GM15510 (cell line): ENCODE results near the gene MYO7A.

Source experiments
- POLR2A ChIP-seq: IDR thresholded peaks from 3 replicates; pipeline ENCODE4 v1.6.1; 2011; ENCODE audit warnings: borderline replicate concordance; ENCODE audit not compliant: insufficient read length; ENCODE audit errors: extremely low read depth

The MYO7A gene

DNA sequence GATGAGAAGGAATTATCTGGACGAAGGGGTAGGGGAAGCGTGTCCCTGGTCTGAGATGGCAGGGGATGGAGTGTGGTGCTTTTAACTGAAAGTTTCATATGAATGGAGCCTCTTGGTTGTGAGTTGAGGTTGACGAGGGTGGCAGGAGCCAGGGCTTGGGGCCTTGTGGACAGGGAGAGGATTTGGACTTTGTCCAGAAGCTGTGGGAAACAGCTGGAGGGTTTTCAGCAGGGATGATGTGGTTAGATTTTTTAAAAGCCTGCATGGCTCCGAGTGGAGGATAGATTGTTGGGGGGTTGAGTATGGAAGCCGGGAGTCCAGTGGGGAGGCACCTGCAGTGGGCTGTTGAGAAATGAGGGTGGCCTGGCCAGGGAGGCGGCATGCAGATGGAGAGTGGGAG lies 24.8 kb downstream of the MYO7A start:
- no peak for TF ChIP-seq POLR2A

DNA sequence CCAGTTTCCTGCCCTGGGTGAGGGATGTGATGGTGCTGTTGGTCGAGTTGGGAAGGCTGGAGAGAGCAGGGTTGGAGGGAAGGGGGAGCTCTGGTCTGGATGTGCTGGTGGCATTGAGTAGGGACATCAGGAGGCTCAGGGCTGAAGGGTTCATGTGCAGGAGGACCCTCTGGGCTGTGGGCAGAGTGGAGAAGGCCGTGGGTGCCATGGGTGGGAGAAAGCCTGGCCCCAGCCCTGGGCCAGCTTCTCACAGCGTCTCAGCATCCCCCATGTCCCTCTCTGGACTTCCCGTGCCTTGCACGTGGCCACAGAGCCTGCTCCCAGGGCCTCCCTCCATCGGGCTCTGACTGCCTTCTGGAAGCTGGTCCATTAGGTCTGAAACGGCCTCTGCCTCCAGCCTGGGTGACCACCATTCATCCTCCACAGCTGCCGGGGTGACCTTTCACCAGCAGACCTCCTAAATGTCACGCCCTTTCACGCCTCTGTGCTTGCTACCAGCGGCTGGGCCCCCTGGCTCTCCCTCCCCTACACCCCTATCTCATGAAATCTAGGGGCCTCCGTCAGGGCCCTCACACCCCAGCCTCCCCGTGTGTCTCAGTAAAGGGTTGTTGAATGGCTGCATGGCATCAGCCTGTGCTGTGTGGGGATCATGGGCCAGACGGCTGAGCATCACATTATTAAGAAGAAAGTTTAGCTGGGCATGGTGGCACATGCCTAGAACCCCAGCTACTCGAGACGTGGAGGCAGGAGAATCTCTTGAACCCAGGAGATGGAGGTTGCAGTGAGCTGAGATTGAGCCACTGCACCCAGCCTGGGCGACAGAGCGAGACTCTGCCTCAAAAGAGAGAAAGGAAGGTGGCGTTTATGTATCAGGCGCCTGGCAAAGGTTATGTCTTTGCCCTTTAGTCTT lies 25.5 kb downstream of the MYO7A start:
- no peak for TF ChIP-seq POLR2A

DNA sequence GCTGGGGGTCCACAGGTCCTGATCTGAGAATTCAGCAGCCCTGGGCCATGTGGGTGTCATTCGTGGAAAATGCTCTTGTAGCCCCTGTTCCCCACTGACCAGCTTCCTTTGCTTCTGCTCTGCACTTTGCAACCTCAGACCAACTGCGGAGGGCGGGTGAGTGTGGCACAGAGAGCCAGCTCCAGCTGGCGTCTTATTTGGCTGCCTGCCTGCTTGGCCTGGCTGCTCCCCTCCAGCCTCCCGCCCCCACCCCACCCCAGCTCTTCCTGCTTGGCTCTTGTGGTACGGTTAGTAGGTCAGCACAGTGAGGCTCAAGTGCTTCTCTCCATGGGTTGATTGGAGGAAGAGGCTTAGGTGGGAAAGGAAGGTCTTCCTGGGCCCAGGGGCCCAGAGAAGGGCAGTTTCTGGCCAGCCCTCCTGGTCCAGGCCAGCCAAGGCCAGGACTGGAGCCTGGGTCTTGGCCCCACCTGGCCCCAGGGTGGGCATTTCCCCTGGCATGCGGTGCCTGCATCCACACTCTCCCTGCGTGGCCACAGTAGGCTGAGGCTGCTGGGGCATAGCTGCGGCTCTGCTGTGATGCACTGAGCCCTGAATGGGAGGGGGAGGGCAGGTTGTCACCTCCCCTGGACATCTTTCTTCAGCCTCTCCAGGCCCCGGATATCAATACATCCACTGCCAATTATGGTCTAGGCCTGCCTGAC lies 26.5 kb downstream of the MYO7A start:
- TF ChIP-seq POLR2A = no peak

DNA sequence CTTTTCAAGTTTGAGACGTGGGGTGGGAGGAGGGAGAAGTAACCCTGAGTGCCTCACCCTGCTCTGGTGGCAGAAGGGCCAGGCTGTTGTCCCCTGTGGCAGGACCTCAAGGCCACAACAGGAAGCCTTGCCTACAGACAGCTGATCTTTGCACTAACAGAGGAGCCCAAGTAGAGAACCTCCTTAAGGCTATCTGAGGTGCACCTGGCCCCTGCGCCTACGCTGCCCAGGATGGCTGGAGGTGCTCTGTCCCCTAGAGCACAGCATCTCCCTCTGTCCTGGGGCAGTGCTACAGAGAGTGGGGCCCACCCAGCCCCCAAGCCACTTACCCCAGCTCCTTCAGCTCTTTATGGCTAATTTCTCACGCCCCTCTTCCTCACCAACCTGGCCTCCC lies 27.0 kb downstream of the MYO7A start:
- TF ChIP-seq POLR2A = no peak

DNA sequence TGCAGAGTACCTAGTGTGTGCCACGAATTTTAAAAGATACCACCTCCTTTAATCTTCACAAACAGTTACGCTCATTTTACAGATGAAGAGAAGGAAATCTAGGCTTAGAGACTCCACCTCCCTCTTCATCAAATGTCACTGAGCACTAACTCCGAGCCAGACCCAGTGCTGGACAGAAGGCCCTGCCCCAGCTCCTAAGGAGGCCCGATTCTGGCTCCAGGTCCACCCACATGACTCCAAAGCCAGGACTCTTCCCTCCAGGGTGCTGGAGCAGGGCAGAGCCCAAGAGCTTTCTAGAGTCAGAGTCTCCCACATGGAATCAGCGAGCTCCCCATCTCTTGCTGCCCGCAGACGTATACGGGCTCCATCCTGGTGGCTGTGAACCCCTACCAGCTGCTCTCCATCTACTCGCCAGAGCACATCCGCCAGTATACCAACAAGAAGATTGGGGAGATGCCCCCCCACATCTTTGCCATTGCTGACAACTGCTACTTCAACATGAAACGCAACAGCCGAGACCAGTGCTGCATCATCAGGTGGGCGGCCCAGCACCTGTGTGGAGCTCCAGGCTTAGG lies 27.6 kb downstream of the MYO7A start:
- TF ChIP-seq POLR2A = no peak

DNA sequence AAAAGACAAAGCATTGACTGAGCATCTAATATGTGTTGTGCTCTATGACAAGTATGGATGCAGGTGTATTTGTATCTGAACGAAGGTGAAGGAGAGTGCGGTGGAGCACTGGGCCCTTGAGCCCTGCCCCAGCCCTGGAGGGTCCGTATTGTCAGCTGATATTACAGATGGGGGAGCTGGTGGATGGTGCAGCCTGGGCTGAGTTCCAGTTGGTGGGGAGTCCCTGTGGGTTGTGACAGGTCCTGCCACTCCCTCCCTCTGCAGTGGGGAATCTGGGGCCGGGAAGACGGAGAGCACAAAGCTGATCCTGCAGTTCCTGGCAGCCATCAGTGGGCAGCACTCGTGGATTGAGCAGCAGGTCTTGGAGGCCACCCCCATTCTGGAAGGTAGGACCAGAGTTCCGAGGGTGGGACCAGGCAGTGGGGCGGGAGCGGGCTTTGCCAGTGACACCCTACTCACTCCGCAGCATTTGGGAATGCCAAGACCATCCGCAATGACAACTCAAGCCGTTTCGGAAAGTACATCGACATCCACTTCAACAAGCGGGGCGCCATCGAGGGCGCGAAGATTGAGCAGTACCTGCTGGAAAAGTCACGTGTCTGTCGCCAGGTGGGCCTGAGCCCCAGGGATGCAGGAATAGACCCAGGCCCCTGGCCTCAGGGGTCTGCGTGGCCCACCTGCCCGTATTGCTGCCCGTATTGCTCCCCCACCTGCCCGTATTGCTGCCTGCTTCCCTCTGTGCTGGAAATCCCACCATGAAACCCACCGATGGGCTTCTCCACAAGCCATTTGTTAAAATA lies 28.6 kb downstream of the MYO7A start:
- no peak for TF ChIP-seq POLR2A

DNA sequence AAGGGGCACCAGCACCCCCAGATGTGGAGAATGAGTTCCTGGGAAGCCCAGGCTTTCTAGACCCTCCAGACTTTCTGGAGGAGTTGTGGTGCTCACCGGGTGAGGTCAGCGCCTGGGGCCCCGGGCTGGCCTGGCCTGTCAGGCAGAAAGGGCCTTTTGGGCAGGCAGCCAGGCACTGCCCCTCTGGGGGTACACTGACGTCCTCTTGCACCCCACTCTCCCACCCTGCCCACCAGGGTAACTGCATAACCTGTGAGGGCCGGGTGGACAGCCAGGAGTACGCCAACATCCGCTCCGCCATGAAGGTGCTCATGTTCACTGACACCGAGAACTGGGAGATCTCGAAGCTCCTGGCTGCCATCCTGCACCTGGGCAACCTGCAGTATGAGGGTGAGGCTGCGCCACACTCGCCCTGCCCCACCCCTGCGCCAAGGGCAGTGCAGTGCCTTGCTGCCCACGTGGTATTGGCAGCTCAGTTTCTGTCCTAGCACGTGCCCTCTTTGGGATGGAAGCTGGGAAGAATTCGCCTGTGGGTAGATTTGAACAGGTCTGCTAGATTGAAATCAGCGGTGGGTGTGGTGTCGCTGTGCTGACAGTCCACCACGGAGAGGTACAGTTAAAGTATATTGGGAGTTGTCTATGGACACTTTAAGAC lies 30.1 kb downstream of the MYO7A start:
- no peak for TF ChIP-seq POLR2A

DNA sequence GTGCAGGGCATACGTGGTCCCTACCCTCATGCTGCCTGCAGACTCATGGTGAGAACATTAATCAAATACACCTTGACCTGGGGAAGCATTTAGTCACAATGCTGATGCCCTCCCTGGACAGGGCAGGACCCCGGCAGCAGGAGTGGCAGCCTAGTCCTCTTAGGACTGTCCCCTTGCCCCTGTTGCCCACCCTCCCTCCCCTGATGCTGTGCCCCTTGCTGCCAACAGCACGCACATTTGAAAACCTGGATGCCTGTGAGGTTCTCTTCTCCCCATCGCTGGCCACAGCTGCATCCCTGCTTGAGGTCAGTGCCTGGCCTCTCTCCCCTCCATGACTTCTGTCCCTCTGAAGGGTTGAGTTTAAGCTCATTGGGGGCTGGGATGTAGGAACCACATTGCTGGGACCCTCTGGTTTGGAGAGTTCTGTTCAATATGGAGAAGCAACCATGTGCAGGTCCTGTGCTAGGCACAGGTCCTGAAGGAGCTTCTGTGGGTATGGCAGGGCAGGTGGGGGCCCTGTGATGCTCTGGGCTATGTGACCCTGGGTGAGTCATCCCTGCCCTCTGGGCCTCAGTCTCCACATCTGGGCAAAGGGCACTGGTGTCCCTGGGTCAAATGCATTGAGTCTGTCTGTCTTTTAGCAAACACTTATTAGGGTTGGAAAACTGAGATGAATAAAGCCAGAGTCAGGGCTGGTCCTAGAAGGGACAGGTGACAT lies 31.3 kb downstream of the MYO7A start:
- TF ChIP-seq POLR2A = no peak

DNA sequence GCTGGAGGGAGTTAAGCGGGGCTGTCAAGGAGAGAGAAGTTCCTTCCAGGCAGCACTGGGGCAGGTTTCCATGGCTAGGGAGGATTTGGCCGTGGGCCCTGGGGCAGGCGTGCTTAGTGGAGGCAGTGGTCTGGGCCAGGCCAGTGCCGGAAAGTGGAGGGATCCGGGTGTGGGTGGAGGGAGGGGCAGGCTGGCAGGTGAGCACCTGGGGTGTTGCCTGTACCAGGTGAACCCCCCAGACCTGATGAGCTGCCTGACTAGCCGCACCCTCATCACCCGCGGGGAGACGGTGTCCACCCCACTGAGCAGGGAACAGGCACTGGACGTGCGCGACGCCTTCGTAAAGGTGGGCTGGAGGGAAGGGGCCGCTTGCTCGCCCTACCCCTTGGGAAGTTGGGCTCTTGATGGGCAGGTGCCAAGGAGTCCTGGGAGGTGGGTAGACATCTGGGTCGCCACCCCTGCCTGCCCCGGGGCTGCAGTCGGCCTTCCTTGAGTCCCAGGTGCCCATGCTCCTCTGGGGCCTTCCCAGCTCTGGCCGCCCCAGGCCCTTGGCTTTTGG lies 32.0 kb downstream of the MYO7A start:
- TF ChIP-seq POLR2A = no peak

DNA sequence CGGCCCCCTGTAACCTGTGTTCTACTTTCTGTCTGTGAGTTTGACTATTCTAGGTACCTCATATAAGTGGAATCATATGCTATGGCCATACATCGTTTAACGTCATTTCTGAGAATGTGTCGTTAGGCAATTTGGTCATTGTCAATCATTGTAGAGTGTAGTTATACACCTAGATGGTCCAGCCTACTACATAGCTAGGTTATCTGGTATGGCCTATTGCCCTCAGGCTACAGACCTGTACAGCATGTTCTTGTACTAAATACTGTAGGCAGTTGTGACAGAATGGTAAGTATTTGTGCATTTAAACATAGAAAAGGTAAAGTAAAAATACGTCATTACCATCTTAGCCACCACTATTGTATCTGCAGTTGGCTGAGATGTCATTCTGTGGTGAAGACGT lies 35.2 kb downstream of the MYO7A start:
- no peak for TF ChIP-seq POLR2A

DNA sequence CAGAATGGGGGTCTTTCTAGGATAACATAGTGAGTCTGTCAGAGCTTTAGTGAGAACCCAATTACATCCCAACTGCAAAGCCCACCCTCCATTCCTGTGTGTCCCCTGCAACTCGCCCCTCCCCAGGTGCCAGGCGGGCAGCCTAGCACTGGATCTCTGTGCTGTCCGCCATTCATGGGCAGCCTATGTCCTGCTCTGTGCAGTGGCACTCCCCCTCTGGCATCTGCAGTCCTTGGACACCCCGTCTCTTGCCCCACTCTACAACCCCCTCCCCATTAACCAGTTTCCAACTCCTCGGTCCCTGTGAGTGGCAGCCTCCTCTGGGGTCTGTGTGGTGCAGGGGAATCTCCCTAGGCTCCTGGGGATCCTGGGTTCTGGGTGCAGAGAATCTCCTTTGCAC lies 37.0 kb downstream of the MYO7A start:
- TF ChIP-seq POLR2A = no peak

DNA sequence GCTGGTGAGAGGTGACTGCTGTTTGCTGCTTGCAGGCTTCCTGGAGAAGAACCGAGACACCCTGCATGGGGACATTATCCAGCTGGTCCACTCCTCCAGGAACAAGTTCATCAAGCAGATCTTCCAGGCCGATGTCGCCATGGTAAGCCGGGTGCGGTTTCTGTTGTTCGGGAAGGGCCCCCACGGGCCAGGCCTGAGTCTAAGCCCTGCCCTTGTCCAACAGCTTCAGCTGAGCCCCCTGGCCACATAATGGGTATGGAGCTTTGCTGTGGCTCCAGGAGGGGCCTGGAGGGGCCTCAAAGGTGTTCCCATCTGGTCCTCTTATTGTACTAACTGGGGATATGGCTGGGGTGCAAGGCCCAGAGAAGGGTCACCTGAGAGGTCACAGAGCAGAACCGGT lies 38.0 kb downstream of the MYO7A start:
- TF ChIP-seq POLR2A = no peak

DNA sequence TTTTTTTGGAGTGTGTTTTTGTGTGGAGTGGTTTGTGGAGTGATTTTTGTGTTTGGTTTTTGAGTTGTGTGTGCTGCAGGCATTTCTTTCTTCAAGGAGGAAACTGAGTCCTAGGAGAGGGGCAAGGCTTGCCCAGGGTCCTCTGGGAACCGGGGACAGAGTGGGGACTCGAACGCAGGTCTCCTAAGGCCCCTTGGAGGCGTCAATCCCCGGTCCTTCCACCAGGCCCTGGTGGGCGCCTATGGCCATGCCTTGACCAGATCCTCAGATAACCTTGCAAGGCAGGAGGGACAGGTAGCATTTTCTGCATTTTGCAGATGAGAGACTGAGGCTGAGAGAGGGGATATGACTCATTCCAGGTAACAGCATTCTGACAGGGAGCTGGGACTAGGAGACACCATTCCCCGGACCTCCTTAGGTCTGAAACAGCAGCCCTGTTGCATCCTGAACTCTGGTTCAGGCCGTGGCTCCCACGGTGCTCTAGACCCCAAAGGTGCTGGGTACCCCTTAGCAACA lies 39.1 kb downstream of the MYO7A start:
- no peak for TF ChIP-seq POLR2A
